HEK293T (cell line): ENCODE measurements around the gene LRRN4CL.

Experiments
- ELF4 ChIP-seq: fragments of 450-650 bp; IDR thresholded peaks from 2 replicates; pipeline ENCODE4 v1.6.1; 2017; ENCODE audit warnings: antibody characterized with exemption
- FOXA1 ChIP-seq: fragments of 450-650 bp; IDR thresholded peaks from 2 replicates; pipeline ENCODE4 v1.6.1; 2016; ENCODE audit warnings: mild to moderate bottlenecking
- FOXK2 ChIP-seq: fragments of 450-650 bp; IDR thresholded peaks from 2 replicates; pipeline ENCODE4 v1.6.1; 2016; ENCODE audit warnings: mild to moderate bottlenecking
- FOXM1 ChIP-seq: fragments of 450-650 bp; IDR thresholded peaks from 2 replicates; pipeline ENCODE4 v1.6.1; 2017; ENCODE audit warnings: mild to moderate bottlenecking, borderline replicate concordance
- PKNOX1 ChIP-seq: fragments of 450-650 bp; IDR thresholded peaks from 2 replicates; pipeline ENCODE4 v1.6.1; 2016
- SP1 ChIP-seq: fragments of 450-650 bp; IDR thresholded peaks from 2 replicates; pipeline ENCODE4 v1.6.1; 2017
- TARDBP ChIP-seq: fragments of 450-650 bp; IDR thresholded peaks from 2 replicates; pipeline ENCODE4 v1.6.1; 2016

DNA sequence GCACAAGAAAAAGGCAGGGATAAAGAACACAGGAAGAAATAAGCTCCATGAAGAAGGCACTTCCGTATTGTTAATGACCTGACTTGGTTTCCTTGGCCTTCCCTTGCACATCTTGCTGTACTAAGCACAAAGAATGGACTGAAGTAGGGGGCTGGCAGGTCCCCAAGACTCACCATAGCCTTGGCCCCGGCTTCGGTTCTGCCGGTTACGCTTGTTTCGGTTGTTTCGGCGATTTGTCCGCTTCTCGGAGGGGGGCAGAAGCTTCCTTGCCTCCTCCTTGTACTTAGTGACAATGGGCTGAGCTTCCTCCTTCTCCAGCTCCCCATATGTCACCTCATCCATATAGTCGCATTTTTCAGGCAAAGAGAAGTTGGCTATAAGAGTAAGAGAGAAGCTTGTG, 27.5 kb upstream of the LRRN4CL start:
- TF ChIP-seq SP1 (no peak), FOXA1 (no peak), PKNOX1 (no peak), FOXK2 (no peak), ELF4 (no peak), TARDBP (no peak), FOXM1 (no peak)
